Measurements from ENCODE around the gene ANKDD1B.
A peak's percentile ranks its signal among the peaks of the same experiment; 100 is the strongest.

The ANKDD1B gene

GRCh38 chr5:75710637-75711036 is 99.4 kb downstream of the ANKDD1B start:
- no peak for DNase-seq

- no peak for DNase-seq
These were observed 99.9 kb downstream of the ANKDD1B start for GRCh38 chr5:75711151-75711550.

- DNase-seq, result no peak
These were observed 100.8 kb downstream of the ANKDD1B start for GRCh38 chr5:75712091-75712490.

GRCh38 chr5:75716715-75717081 is 105.4 kb downstream of the ANKDD1B start:
- peak in 1 of 2 experiments; percentile 5 for DNase-seq

- DNase-seq, result peak; percentile 97 to 98
These were observed 106.0 kb downstream of the ANKDD1B start, which contains the start of gene POC5 for GRCh38 chr5:75717082-75717922. TSS of gene POC5 (minus strand) at chr5:75717437. CDS start at chr5:75712937, 4,500 bp downstream.

GRCh38 chr5:75720882-75721281 is 109.6 kb downstream of the ANKDD1B start:
- no peak for DNase-seq
